ENCODE measurements around the gene RPS3. TPM values are rescaled to one million over a fixed set of nuclear protein-coding genes. Genes with fewer than 3 reads are reported as not detected.

The RPS3 gene
- total and polyA plus RNA-seq, 9 of the 15 experiments (the other 6 are each of a cell fraction or from before 2014, with no cell fraction given): 2,700 to 5,771 (median 3,679) TPM

DNA sequence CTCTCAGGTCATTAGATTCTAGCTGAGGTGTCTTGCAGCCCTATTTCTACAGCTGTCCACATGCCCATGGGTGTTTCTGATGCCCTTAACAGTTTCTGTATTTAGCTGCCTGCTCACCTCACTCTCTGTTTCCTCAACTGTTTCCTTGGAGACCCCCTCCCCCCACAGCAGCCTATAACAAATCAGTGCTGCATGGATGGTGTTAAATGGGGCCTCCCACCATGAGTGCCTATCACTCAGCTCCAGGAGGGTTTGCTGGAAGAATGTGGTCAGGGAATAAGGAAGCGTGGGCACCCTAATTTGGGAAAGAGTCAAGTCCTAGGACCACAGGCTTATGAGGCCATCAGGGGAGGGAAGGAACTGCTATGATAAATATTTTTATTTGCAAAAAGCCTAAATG, 25.1 kb downstream of the RPS3 start (continued):
- no peak for TF ChIP-seq ZFP36 (IDR thresholded peaks at IDR 0.05; ENCODE audit: low read depth, low read length, partially characterized antibody)
- TF ChIP-seq RBM34 (IDR thresholded peaks at IDR 0.05; ENCODE audit: borderline replicate concordance, insufficient read depth, low read length): no peak
- no peak for TF ChIP-seq TSC22D4 (tag; IDR thresholded peaks at IDR 0.05)
- no peak for TF ChIP-seq TRIM28 (IDR thresholded peaks at IDR 0.05)
- no peak for TF ChIP-seq RBBP5 (IDR thresholded peaks at IDR 0.05; ENCODE audit: borderline replicate concordance, insufficient read depth, low read length, poor library complexity, severe bottlenecking)
- no peak for TF ChIP-seq ZNF507 (tag; conservative IDR thresholded peaks at IDR 0.05)
- TF ChIP-seq, protein P1, sequence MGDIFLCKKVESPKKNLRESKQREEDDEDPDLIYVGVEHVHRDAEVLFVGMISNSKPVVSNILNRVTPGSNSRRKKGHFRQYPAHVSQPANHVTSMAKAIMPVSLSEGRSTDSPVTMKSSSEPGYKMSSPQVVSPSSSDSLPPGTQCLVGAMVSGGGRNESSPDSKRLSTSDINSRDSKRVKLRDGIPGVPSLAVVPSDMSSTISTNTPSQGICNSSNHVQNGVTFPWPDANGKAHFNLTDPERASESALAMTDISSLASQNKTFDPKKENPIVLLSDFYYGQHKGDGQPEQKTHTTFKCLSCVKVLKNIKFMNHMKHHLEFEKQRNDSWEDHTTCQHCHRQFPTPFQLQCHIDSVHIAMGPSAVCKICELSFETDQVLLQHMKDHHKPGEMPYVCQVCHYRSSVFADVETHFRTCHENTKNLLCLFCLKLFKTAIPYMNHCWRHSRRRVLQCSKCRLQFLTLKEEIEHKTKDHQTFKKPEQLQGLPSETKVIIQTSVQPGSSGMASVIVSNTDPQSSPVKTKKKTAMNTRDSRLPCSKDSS (IDR thresholded peaks at IDR 0.05; ENCODE audit: low read depth, partially characterized antibody): no peak
- TF ChIP-seq, protein P2, sequence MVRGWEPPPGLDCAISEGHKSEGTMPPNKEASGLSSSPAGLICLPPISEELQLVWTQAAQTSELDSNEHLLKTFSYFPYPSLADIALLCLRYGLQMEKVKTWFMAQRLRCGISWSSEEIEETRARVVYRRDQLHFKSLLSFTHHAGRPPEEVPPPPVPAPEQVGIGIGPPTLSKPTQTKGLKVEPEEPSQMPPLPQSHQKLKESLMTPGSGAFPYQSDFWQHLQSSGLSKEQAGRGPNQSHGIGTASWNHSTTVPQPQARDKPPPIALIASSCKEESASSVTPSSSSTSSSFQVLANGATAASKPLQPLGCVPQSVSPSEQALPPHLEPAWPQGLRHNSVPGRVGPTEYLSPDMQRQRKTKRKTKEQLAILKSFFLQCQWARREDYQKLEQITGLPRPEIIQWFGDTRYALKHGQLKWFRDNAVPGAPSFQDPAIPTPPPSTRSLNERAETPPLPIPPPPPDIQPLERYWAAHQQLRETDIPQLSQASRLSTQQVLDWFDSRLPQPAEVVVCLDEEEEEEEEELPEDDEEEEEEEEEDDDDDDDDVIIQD (CRISPR knock-in tag; IDR thresholded peaks at IDR 0.05): no peak

Data from K562 (cell line).